Caco-2 (cell line): ENCODE data around the gene KRT81. TPM values are rescaled to one million over a fixed set of nuclear protein-coding genes. Genes with fewer than 3 reads are reported as not detected.
A peak's percentile ranks its signal among the peaks of the same experiment; 100 is the strongest.

Experiments used
- BruUV-seq: library from RNA; stranded (reverse); fragments of 400-500 nt; replicated peaks from 2 replicates; lab custom pipeline; 2021; lab: Mats Ljungman, UMichigan
- CTCF ChIA-PET: fragments of 300-600 bp; sonication (Branson Sonifier 250); formaldehyde crosslinking; loops from one replicate; lab custom pipeline; 2022; ENCODE audit warnings: antibody characterized with exemption; lab: Charles Lee
- POLR2A ChIA-PET: fragments of 300-600 bp; sonication (Branson Sonifier 250); formaldehyde crosslinking; loops from one replicate; lab custom pipeline; 2022; ENCODE audit warnings: antibody characterized with exemption; lab: Charles Lee
- DNase-seq, 2 experiments: peaks; one replicate each; pipeline versions ENCODE4 v3.0.0 to v3.0.0-alpha.2; 2020 to 2022
- H3K27me3 ChIP-seq: replicated peaks from 2 replicates; pipeline ENCODE4 v1.6.0; 2011; ENCODE audit warnings: low read length; ENCODE audit not compliant: control insufficient read depth, insufficient read depth
- H3K36me3 ChIP-seq: 2 replicates; pipeline ENCODE4 v1.5.1; 2011; ENCODE audit warnings: low read length; ENCODE audit not compliant: control insufficient read depth, insufficient read depth
- H3K4me1 ChIP-seq: fragments of 250-450 bp; sonication (Bioruptor Pico); 2 replicates; pipeline ENCODE4 v1.5.1; 2020; ENCODE audit warnings: mild to moderate bottlenecking
- H3K4me3 ChIP-seq: 2 replicates; pipeline ENCODE4 v1.5.1; 2011; ENCODE audit warnings: low read depth, mild to moderate bottlenecking, control low read depth, low read length
- H3K9me3 ChIP-seq: fragments of 250-450 bp; sonication (Bioruptor Pico); 2 replicates; pipeline ENCODE4 v1.5.1; 2020; ENCODE audit warnings: mild to moderate bottlenecking, moderate library complexity
- H3K27ac Mint-ChIP-seq: one replicate; pipeline ENCODE4 v1.8.0; 2022; ENCODE audit warnings: mixed read lengths; ENCODE audit not compliant: unreplicated experiment
- H3K27me3 Mint-ChIP-seq: one replicate; pipeline ENCODE4 v1.8.0; 2022; ENCODE audit warnings: mixed read lengths; ENCODE audit not compliant: insufficient read depth, unreplicated experiment
- H3K36me3 Mint-ChIP-seq: one replicate; pipeline ENCODE4 v1.8.0; 2022; ENCODE audit warnings: mild to moderate bottlenecking, mixed read lengths; ENCODE audit not compliant: insufficient read depth, unreplicated experiment
- H3K4me1 Mint-ChIP-seq: one replicate; pipeline ENCODE4 v1.8.0; 2022; ENCODE audit warnings: low read depth, mixed read lengths; ENCODE audit not compliant: unreplicated experiment
- H3K4me3 Mint-ChIP-seq: one replicate; pipeline ENCODE4 v1.8.0; 2022; ENCODE audit warnings: mild to moderate bottlenecking, moderate library complexity, mixed read lengths; ENCODE audit not compliant: unreplicated experiment
- H3K9me3 Mint-ChIP-seq: one replicate; pipeline ENCODE4 v1.8.0; 2022; ENCODE audit warnings: mixed read lengths; ENCODE audit not compliant: unreplicated experiment
- CTCF ChIP-seq, 2 experiments: fragments of 200-600 bp in 1 of 2; IDR thresholded peaks; 1 replicate in 1 of 2; 2 replicates in 1 of 2; pipeline versions ENCODE4 v1.5.1 to v1.8.0; 2011 to 2022; ENCODE audit warnings: antibody characterized with exemption in 1 of 2, control low read depth in 1 of 2, inconsistent platforms in 1 of 2, low read depth in 1 of 2, low read length in 1 of 2, mild to moderate bottlenecking in 1 of 2, moderate library complexity in 1 of 2; ENCODE audit not compliant: insufficient read depth in 1 of 2, severe bottlenecking in 1 of 2, unreplicated experiment in 1 of 2
- intact Hi-C: fragments of 100-400 bp; cut with micrococcal nuclease; formaldehyde crosslinking; loops from one replicate; pipeline ENCODE4 v1.10.0; 2022; ENCODE audit not compliant: unreplicated experiment
- total RNA-seq: library from RNA; stranded (reverse); gene quantifications from 2 replicates; pipeline ENCODE4 v1.2.3, GENCODE V29; 2022

KRT81 gene
- total RNA-seq, 1 experiment from 2014 or later: 0.45 TPM

DNA sequence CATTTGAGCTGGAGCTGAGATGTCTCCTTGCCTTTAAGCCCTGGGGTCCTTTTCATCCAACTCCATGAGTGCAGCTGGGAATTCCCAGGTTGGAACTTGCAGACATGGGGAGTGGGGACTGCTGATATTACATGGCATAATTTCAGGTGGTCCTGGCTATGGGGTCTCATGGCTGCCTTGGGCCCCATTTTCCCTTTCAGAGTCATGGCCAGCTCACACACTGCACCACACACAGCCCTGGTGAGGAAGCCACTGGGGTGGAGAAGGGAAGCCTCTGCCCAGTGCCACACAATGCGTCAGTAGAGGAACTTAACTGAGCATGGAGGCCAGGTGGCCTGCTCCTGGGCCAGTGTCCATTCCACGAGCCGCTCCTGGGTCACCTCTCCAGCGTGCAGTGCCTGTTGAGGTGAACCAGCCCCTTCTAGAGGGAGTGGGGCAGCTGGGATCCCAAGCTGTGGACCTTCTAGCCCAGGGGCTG lies 34.2 kb downstream of the KRT81 start:
- H3K36me3 Mint-ChIP-seq: no peaks in the 10 kb centered on the region
- no peak for DNase-seq
- no peak for TF ChIP-seq CTCF (IDR thresholded peaks at IDR 0.05; ENCODE audit: insufficient read depth in 1 of 2, low read depth in 1 of 2, low read length in 1 of 2, severe bottlenecking in 1 of 2, unreplicated experiment in 1 of 2)
- no peak overlapping the region for H3K27ac Mint-ChIP-seq
- Histone ChIP-seq H3K36me3 (peaks cover 1% of the 10 kb centered on the region; the same call in 1 of the 2 replicates), H3K4me1 (peaks cover 4% of the 10 kb centered on the region), H3K4me3 (no peak overlapping the region), H3K27me3 (no peaks in the 10 kb centered on the region), H3K9me3 (peaks cover 9% of the 10 kb centered on the region)
- BruUV-seq: no TSS peak
- no peak overlapping the region for H3K4me3 Mint-ChIP-seq
- intact Hi-C loops: no loop called here
- H3K4me1 Mint-ChIP-seq: peaks cover 6% of the 10 kb centered on the region
- no peaks in the 10 kb centered on the region for H3K27me3 Mint-ChIP-seq
- CTCF ChIA-PET: no interaction called here
- POLR2A ChIA-PET: no interaction called here
- no peaks in the 10 kb centered on the region for H3K9me3 Mint-ChIP-seq

- no peak for TF ChIP-seq CTCF (IDR thresholded peaks at IDR 0.05; ENCODE audit: insufficient read depth in 1 of 2, low read depth in 1 of 2, low read length in 1 of 2, severe bottlenecking in 1 of 2, unreplicated experiment in 1 of 2)
- H3K9me3 Mint-ChIP-seq: no peaks in the 10 kb centered on the region
- ChIA-PET CTCF (no interaction called here), POLR2A (no interaction called here)
- intact Hi-C loops: no loop called here
- Histone ChIP-seq H3K36me3 (peaks cover 1% of the 10 kb centered on the region; the same call in 1 of the 2 replicates), H3K9me3 (peaks cover 4% of the 10 kb centered on the region; the same call in 1 of the 2 replicates), H3K4me1 (no peaks in the 10 kb centered on the region), H3K27me3 (no peaks in the 10 kb centered on the region), H3K4me3 (no peak overlapping the region)
- no peaks in the 10 kb centered on the region for H3K36me3 Mint-ChIP-seq
- no TSS peak for BruUV-seq
- no peak for DNase-seq
- H3K4me3 Mint-ChIP-seq: no peak overlapping the region
- peak overlapping the region; percentile 7 for H3K27ac Mint-ChIP-seq
- no peaks in the 10 kb centered on the region for H3K27me3 Mint-ChIP-seq
- H3K4me1 Mint-ChIP-seq: peaks cover 4% of the 10 kb centered on the region
Measured at GRCh38 chr12:52256584-52256935, 34.8 kb downstream of the KRT81 start.

DNA sequence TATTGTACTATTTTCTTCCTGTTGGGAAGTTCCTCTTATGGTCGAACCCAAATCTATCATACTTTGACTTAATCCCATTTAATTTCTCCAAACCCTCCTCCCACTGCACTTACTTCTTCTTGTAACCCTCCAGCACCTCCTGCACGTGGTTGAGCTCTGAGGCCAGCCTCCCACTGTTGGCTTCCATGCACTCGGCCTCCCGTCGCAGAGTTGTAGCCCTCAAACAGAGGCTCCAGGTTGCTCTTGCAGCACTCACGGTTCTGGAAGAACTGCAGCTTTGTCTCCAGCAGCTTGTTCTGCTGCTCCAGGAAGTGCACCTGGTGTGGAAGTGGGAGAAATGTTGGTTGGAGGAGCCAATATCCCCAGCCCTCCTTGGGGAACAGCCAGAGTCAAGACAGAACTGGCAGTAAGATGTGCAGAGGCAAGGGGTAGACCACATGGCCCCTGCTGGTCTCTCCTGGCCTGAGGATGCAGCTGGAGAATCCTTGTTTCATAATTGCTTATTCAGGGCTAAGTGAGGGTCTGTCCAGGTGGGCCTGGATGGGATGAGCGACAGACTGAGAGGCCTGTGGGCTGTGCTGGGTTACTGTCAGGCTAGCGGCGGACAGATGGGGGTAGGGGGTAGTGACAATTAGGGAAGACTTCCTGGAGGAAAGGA lies 35.3 kb downstream of the KRT81 start:
- ChIA-PET CTCF (no interaction called here), POLR2A (interaction anchor here (0.6 kb wide), 1 partner anchor 18 kb away, joined by 3 read pairs; no protein-coding TSS in a partner anchor)
- Histone ChIP-seq H3K4me3 (no peak overlapping the region), H3K9me3 (no peaks in the 10 kb centered on the region; the same call in 1 of the 2 replicates), H3K36me3 (no peaks in the 10 kb centered on the region), H3K27me3 (no peaks in the 10 kb centered on the region), H3K4me1 (no peaks in the 10 kb centered on the region)
- no peak for TF ChIP-seq CTCF (IDR thresholded peaks at IDR 0.05; ENCODE audit: insufficient read depth in 1 of 2, low read depth in 1 of 2, low read length in 1 of 2, severe bottlenecking in 1 of 2, unreplicated experiment in 1 of 2)
- Mint-ChIP-seq H3K4me3 (no peak overlapping the region), H3K27ac (peak overlapping the region; percentile 7), H3K36me3 (no peaks in the 10 kb centered on the region), H3K4me1 (no peaks in the 10 kb centered on the region), H3K27me3 (no peaks in the 10 kb centered on the region), H3K9me3 (no peaks in the 10 kb centered on the region)
- DNase-seq: no peak
- BruUV-seq: no TSS peak
- intact Hi-C loops: no loop called here
